IPS-15b (cell line): Measurements from ENCODE around the gene TNS3.

ENCODE experiments used
- H3K27me3 ChIP-seq: one replicate; pipeline ENCODE4 v1.6.1; 2013; ENCODE audit warnings: low read length; ENCODE audit not compliant: control insufficient read depth, insufficient read depth
- H3K36me3 ChIP-seq: one replicate; pipeline ENCODE4 v1.6.1; 2013; ENCODE audit warnings: low read length; ENCODE audit not compliant: control insufficient read depth, insufficient read depth
- H3K4me1 ChIP-seq: one replicate; pipeline ENCODE4 v1.6.1; 2013; ENCODE audit warnings: mild to moderate bottlenecking, low read length; ENCODE audit not compliant: control insufficient read depth, insufficient read depth
- H3K4me3 ChIP-seq: one replicate; pipeline ENCODE4 v1.5.1; 2013; ENCODE audit warnings: low read depth, low read length
- H3K9ac ChIP-seq: one replicate; pipeline ENCODE4 v1.6.1; 2013; ENCODE audit warnings: low read depth, mild to moderate bottlenecking, low read length
- H3K9me3 ChIP-seq: one replicate; pipeline ENCODE4 v1.6.1; 2013; ENCODE audit warnings: mild to moderate bottlenecking, low read length; ENCODE audit not compliant: control insufficient read depth, insufficient read depth

TNS3 gene

DNA sequence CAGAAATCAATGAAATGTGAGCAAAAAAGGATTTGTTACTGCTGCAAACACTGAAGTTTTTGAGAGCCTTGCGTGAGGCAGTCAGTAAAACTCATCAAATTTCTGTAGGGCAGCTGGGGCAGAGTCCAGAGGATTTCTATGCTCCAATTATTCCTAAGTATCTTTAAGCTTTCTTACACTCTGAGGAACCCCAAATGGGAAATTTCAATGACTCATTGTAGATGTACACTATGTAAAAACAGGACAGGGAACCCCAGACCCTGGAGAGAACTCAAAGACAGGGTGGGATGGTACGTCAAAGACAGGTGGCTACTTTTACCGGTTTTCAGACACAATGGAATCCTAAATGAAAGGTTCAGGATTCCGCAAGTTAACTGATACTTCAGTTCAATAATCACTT, 120.2 kb downstream of the TNS3 start:
- Histone ChIP-seq H3K4me3 (no peak overlapping the region), H3K36me3 (no peaks in the 10 kb centered on the region), H3K4me1 (no peaks in the 10 kb centered on the region), H3K27me3 (no peaks in the 10 kb centered on the region), H3K9me3 (no peaks in the 10 kb centered on the region), H3K9ac (no peak overlapping the region)

DNA sequence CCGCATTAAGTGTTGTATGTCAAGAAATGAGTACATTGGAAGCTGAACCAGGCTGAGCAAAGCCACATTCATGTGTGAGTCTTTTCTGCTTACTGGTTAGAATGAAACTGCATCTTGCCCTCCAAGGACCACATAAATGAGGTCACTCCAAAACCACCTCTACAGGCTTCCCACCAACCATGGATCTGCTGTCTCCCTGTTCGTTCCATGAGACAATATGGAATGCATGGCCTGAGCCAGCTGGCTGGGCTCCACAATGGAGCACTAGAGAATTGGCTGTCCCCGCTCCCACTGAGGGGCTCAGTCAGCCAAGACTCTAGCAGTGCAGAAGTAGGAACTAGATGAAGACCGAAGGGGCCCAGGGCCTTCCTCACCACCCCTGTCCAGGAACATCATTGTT, 120.8 kb downstream of the TNS3 start:
- Histone ChIP-seq H3K27me3 (no peaks in the 10 kb centered on the region), H3K9me3 (no peaks in the 10 kb centered on the region), H3K4me1 (no peaks in the 10 kb centered on the region), H3K36me3 (no peaks in the 10 kb centered on the region), H3K4me3 (no peak overlapping the region), H3K9ac (no peak overlapping the region)

DNA sequence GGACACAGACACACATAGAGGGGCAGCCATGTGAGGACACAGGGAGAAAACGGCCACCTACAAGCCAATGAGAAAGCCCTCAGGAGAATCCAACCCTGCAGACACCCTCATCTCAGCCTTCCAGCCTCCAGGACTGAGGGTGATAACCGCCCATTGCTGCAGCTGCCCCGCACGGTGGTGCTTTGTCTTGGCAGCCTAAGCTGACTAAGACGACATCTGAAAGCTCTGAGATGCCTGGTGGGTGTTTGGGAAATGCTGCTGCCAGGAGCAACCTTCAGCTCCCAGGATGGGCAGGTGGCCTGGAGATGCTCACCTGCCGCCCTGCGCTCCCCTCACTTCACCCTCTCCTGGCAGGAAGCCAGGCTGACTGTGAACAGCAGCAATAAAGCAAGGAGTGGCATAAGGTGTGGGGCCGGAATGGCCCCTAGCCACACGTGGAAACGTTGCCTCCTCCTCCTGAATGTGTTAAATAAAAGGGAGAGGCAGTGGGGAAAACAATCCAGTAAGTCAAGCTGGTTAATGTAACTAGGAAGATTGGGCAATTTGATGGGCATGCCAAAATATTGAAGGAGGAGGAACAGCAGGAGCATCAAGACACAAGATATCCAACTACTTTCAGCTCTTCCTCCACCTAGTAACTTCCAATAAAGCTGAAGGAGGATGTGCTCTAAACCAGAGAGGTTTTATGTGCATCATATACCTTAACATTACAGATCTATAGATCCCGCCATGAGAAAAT, 121.5 kb downstream of the TNS3 start:
- Histone ChIP-seq H3K4me1 (no peaks in the 10 kb centered on the region), H3K9me3 (no peaks in the 10 kb centered on the region), H3K9ac (no peak overlapping the region)

DNA sequence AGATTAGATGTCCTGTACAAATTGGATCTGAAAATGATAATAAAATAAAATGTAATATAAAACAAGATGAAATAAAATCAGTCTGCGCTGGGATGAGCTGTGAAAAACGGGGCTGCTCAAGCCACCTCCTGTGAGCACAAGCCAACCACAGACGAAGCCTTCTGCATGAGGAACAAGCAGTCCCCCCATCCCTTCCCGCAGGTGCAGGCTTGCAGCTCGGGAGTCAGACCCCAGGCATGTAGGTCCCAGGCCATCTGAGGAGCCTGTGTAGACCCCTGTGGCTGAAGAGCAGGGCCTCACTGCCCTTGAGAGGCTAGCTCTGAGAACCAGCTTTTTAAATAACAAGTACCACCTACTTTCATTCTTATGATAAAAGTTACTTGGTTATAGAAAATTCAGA, 123.4 kb downstream of the TNS3 start:
- Histone ChIP-seq H3K4me1 (no peaks in the 10 kb centered on the region), H3K36me3 (no peaks in the 10 kb centered on the region), H3K9me3 (no peaks in the 10 kb centered on the region)

More for the DNA sequence above, 121.5 kb downstream of the TNS3 start:
- no peaks in the 10 kb centered on the region for H3K36me3 ChIP-seq
- no peak overlapping the region for H3K4me3 ChIP-seq
- H3K27me3 ChIP-seq = no peaks in the 10 kb centered on the region

DNA sequence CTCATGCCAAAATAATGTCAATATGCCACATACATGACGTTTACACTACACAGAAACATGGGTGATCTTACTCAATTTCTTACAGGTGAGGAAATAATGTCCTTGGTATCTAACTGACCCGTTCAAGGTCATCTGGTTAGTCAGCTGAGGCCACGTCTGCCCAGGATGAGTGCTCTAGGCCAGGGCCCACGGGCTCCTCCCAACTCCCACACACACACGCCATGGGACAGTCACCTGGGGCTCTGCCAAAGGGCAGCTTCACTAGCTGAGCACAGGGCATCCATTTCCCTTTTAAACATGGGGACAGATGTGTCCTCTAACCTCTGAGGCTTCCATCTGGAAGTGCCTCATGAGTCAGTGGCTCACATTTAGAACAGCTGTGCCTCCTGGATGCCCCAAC, 123.9 kb downstream of the TNS3 start:
- Histone ChIP-seq H3K36me3 (no peaks in the 10 kb centered on the region), H3K9ac (no peak overlapping the region), H3K27me3 (no peaks in the 10 kb centered on the region), H3K9me3 (no peaks in the 10 kb centered on the region), H3K4me1 (no peaks in the 10 kb centered on the region), H3K4me3 (no peak overlapping the region)

More for the DNA sequence above, 123.4 kb downstream of the TNS3 start:
- Histone ChIP-seq H3K27me3 (no peaks in the 10 kb centered on the region), H3K9ac (no peak overlapping the region), H3K4me3 (no peak overlapping the region)

DNA sequence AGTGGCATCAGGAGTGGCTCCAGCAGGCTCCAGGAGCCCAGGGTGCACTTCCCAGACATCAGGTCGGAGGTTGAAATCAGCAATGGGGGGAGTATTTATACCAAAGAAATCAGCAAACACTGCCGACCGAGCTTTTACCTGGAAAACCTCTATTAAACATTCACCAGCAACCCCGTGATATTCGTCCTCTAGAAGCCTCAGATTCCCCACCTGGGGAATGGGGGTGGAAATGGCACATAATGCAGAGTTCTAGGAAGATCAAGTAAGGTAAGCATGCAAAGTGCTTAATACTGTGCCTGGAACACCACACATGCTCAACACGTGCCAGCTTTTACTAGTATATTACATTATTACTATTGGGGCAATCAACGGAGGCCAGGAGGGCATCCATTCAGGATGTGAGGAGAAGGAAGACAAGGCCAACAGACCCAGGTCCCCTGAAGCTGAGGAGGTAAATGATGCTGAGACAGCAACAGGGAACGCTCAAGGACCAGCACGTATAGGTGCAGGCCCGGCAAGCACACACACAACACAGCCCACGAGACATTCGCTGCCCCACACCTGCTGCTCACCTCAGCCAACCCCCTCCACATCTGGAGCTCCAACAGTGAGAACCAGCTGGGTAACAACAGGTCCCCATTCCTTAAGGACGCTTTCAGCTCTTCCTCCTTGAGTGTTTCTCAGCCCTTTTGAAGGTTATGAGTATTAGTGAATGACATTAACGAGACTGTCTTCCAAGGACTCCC, 125.5 kb downstream of the TNS3 start:
- Histone ChIP-seq H3K9ac (no peak overlapping the region), H3K4me3 (no peak overlapping the region), H3K4me1 (no peaks in the 10 kb centered on the region), H3K36me3 (no peaks in the 10 kb centered on the region), H3K27me3 (no peaks in the 10 kb centered on the region), H3K9me3 (no peaks in the 10 kb centered on the region)

DNA sequence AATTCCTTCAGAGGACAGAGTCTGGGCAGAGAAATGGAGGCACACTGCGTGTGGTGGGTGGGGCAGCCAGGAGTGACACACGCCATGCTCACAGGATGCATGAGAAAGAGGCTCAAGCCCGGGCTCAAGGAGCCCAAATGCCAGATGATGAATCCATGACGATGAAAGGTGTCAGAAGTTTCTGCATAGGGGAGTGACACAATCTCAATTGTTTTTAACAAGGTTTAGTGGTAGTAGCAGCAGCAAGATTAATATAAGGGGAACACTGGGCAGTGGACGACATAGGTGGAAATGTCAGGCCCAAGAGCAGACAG, 126.1 kb downstream of the TNS3 start:
- H3K9me3 ChIP-seq = no peaks in the 10 kb centered on the region
- no peak overlapping the region for H3K4me3 ChIP-seq
- H3K9ac ChIP-seq = no peak overlapping the region
- H3K4me1 ChIP-seq = no peaks in the 10 kb centered on the region
- no peaks in the 10 kb centered on the region for H3K27me3 ChIP-seq
- H3K36me3 ChIP-seq = no peaks in the 10 kb centered on the region

DNA sequence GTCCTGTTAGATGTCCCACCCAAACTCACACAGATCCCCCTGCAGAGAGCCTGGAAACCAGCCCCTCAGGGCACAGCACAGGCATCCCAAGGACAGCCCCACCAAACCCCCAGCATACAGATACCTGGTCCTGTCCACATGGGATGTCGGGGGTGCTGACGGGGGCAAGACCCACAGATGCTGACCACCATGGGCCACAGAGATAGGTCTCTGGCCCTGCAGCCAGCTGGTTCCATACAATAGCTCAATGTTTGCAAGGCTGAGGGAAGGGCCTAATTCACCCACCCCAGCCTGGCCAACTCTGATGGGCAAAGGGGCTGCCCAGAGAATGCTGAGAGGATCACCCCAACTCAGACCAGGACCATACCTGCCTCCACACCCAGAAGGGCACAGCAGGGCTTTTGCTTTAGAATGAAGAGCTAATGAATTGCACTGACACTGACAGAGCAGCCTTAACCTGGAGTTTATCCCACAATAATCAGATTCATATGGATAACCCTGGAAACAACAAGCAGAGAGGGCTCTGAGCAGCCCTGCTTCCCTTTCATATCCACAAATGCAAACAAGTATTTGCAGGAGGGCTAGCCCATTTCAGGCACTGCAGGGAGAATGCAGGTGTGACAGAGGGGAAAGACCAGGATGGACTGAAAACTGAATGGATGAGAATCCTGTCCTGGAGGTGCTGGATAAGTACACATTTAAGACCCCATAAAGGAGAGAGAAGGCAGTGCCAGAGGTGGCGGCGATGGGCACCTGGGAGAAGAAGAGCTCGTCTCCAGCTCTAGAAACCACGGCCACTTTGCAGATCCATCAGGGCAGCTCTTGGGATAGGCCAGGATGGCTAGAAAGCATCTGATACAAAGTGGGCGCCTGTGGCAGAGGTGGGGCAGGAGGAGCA, 126.7 kb downstream of the TNS3 start:
- no peak overlapping the region for H3K9ac ChIP-seq
- H3K9me3 ChIP-seq = no peaks in the 10 kb centered on the region
- no peaks in the 10 kb centered on the region for H3K4me1 ChIP-seq
- no peaks in the 10 kb centered on the region for H3K36me3 ChIP-seq
- H3K4me3 ChIP-seq = no peak overlapping the region
- no peaks in the 10 kb centered on the region for H3K27me3 ChIP-seq

DNA sequence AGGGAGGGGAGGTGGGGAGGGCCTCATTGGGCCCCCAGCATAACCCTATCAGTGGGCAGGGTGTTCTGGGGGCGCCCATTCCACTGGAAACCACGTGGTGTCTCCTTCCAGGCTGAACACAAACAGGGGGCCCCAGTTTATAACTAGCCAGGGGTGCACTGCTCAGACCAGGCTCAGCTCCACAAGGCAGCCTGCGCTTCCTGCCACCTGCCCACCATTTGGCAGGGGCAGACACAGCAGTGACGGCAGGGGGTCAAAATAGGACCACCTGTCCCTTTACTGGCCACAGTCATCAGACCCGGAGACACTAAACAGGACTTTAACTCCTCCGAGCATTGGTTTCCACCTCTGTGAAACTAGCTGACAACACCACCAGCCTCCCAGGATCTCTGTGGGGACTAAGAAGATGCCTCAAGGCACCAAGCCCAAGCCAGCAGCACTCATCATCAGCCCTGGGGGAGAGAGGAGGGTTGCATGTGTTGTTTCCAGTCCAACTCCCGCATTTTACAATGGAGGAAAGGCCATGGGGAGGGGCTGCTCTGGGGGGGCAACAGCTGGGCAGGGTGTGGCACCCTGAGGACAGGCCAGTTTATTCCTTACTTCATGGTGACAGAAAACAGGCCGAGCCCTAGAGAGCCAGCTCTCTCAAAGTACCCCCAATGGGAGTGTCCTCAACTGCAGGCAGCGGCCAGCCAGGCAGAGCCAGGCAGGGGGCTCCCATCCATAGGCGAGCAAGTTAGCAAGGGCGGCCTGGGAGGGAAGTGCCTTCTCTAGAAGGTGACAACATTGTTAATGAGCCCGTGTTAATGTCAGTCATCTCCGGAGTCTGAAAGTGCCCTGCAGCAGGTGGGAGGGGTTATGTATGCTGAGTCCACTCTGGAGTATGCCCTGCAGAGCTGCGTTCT, 127.6 kb downstream of the TNS3 start:
- Histone ChIP-seq H3K27me3 (no peaks in the 10 kb centered on the region), H3K9me3 (no peaks in the 10 kb centered on the region), H3K4me1 (no peaks in the 10 kb centered on the region), H3K4me3 (no peak overlapping the region), H3K9ac (no peak overlapping the region), H3K36me3 (no peaks in the 10 kb centered on the region)

DNA sequence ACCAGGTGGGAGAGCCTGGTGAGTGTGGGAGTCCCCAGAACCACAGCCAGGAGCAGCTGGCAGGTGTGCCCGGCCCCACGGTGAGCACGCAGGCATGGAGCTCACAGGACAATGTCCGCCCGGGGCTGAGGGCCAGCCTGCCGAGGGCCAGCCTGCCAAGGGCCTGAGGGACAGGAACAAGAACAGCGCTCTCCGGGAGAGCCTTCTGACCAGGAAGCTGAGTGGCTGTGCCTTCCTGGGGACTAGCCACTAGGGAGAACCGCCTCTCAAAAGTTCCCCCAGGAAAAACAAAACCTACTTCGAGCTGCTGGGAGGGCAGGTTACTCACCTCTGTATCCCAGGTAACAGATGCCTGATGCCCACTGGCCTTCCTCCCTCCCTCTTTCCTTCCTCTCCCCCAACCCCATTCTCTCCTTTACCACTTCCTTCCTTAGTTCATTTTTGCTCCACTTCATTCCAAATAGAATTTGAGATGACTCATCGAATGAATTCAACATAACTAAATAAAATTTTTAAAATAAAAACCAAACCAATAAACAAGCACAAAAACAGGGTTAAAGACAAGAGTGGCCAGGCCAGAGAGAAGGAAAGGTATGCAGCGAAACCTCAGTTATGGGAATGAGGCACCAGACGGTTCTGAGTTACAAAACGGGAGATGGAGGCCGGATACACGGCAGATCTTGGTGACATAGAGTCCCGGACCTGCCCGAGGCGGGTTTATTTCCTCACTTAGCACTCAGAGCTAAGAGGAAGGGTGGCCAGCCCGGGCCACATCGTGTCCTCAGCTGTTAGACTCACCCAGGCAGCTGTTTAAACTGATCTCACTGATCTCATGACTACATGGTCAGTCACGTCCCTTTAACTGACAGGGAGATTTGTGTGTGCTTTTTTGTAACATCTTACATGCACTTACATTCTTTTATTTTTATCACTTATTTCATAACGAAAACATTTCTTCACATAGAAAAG, 128.5 kb downstream of the TNS3 start:
- Histone ChIP-seq H3K27me3 (no peaks in the 10 kb centered on the region), H3K9ac (no peak overlapping the region), H3K36me3 (no peaks in the 10 kb centered on the region), H3K9me3 (no peaks in the 10 kb centered on the region), H3K4me1 (no peaks in the 10 kb centered on the region), H3K4me3 (no peak overlapping the region)
